ENCODE data around the gene SNX27.

Gene SNX27

GRCh38 chr1:151705753-151706463 lies 94.1 kb downstream of the SNX27 start:
- no peak for DNase-seq (ENCODE audit: low read depth)
- H3K4me3 ChIP-seq (ENCODE audit: control insufficient read depth, low read depth, low read length): no peak overlapping the region
- TF ChIP-seq CTCF (IDR thresholded peaks at IDR 0.05; ENCODE audit: control insufficient read depth, insufficient read depth, low read depth, low read length, missing control alignments): no peak

- no peak overlapping the region for H3K4me3 ChIP-seq (ENCODE audit: control insufficient read depth, low read depth, low read length)
- TF ChIP-seq CTCF (IDR thresholded peaks at IDR 0.05; ENCODE audit: control insufficient read depth, insufficient read depth, low read depth, low read length, missing control alignments): no peak
- no peak for DNase-seq (ENCODE audit: low read depth)
Measured at GRCh38 chr1:151706464-151707415, 94.9 kb downstream of the SNX27 start.

- DNase-seq (ENCODE audit: low read depth): no peak
- no peak overlapping the region for H3K4me3 ChIP-seq (ENCODE audit: control insufficient read depth, low read depth, low read length)
- no peak for TF ChIP-seq CTCF (IDR thresholded peaks at IDR 0.05; ENCODE audit: control insufficient read depth, insufficient read depth, low read depth, low read length, missing control alignments)
Measured at GRCh38 chr1:151707541-151708065, 95.8 kb downstream of the SNX27 start.

GRCh38 chr1:151708891-151709290 lies 97.0 kb downstream of the SNX27 start:
- no peak for DNase-seq (ENCODE audit: low read depth)
- TF ChIP-seq CTCF (IDR thresholded peaks at IDR 0.05; ENCODE audit: control insufficient read depth, insufficient read depth, low read depth, low read length, missing control alignments): no peak
- no peak overlapping the region for H3K4me3 ChIP-seq (ENCODE audit: control insufficient read depth, low read depth, low read length)

GRCh38 chr1:151710187-151710840 lies 98.5 kb downstream of the SNX27 start:
- no peak overlapping the region for H3K4me3 ChIP-seq (ENCODE audit: control insufficient read depth, low read depth, low read length)
- no peak for DNase-seq (ENCODE audit: low read depth)
- no peak for TF ChIP-seq CTCF (IDR thresholded peaks at IDR 0.05; ENCODE audit: control insufficient read depth, insufficient read depth, low read depth, low read length, missing control alignments)
